Spinal cord (tissue), 10 donors: ENCODE measurements around the gene RPL35. TPM values are rescaled to one million over a fixed set of nuclear protein-coding genes. Genes with fewer than 3 reads are reported as not detected.

Experiments
- DNase-seq, 6 donors: peaks; one replicate each; pipeline versions ENCODE4 v3.0.0 to v3.0.0-alpha.2; 2013 to 2015; ENCODE audit warnings: low spot score in 6 of 6, low read depth in 4 of 6
- H3K27ac ChIP-seq: one replicate; pipeline ENCODE4 v1.5.1; 2013; ENCODE audit warnings: low read depth, low read length, control low read depth
- H3K27me3 ChIP-seq: one replicate; pipeline ENCODE4 v1.6.1; 2013; ENCODE audit warnings: low read length; ENCODE audit not compliant: control insufficient read depth, insufficient read depth
- H3K36me3 ChIP-seq: one replicate; pipeline ENCODE4 v1.6.1; 2013; ENCODE audit warnings: low read length; ENCODE audit not compliant: control insufficient read depth, insufficient read depth
- H3K4me1 ChIP-seq: one replicate; pipeline ENCODE4 v1.6.1; 2013; ENCODE audit warnings: low read length; ENCODE audit not compliant: control insufficient read depth, insufficient read depth
- H3K4me3 ChIP-seq: one replicate; pipeline ENCODE4 v1.5.1; 2013; ENCODE audit warnings: low read depth, low read length, control low read depth
- H3K9me3 ChIP-seq: one replicate; pipeline ENCODE4 v1.6.1; 2013; ENCODE audit warnings: low read length; ENCODE audit not compliant: control insufficient read depth, insufficient read depth
- whole genome bisulfite sequencing: methylation state at CpG from one replicate; pipeline ENCODE4 v1.1.5; 2013; ENCODE audit warnings: missing lambda C conversion rate; ENCODE audit not compliant: insufficient coverage; 5-methylcytosine and 5-hydroxymethylcytosine counted together
- long read RNA-seq, 4 donors: transcript quantifications; one replicate each; lab custom pipeline, GENCODE V29; 2026
- polyA plus RNA-seq, 2 donors: library from polyadenylated mRNA; unstranded; fragments of 120-200 nt; gene quantifications; one replicate each; pipeline ENCODE4 v1.2.1, GENCODE V29; 2013; ENCODE audit not compliant: insufficient read length in 2 of 2
- total RNA-seq, 2 donors: library from RNA; depleted of rRNA in 1 of 2; stranded (reverse); fragments of 120-200 nt in 1 of 2; fragments of >200 nt in 1 of 2; gene quantifications; one replicate each; pipeline versions ENCODE4 v1.2.3 to v1.2.4, GENCODE V29; 2013 to 2014
- donor health status: healthy.

Gene RPL35
- total RNA-seq = 1,000 to 10,000 TPM in 1 of 2 donors, 100 to 1,000 TPM in 1; 640 to 1,674 TPM
- 100 to 1,000 TPM; 828 to 840 TPM for polyA plus RNA-seq
- long read RNA-seq, donor 1, transcript RPL35-205 (2 exons, 649 nt) = minor isoform, 33 of 1,157 reads
- long read RNA-seq, donor 1, transcript RPL35-203 (3 exons, 785 nt) = minor isoform, 319 of 1,157 reads
- long read RNA-seq, donor 1, transcript RPL35-201 (4 exons, 455 nt) = major isoform, 767 of 1,157 reads
- long read RNA-seq, donor 1, partial matches to known transcripts = 38 of 1,157 reads
- long read RNA-seq, donor 1, other reads (novel, unspliced or antisense) = 0 of 1,157 reads
- long read RNA-seq, donor 2, transcript RPL35-203 (3 exons, 785 nt) = minor isoform, 90 of 465 reads
- long read RNA-seq, donor 2, transcript RPL35-205 (2 exons, 649 nt) = minor isoform, 7 of 465 reads
- long read RNA-seq, donor 2, transcript RPL35-201 (4 exons, 455 nt) = major isoform, 353 of 465 reads
- long read RNA-seq, donor 2, partial matches to known transcripts = 15 of 465 reads
- long read RNA-seq, donor 2, other reads (novel, unspliced or antisense) = 0 of 465 reads
- long read RNA-seq, donor 3, transcript RPL35-203 (3 exons, 785 nt) = minor isoform, 118 of 569 reads
- long read RNA-seq, donor 3, transcript RPL35-205 (2 exons, 649 nt) = minor isoform, 11 of 569 reads
- long read RNA-seq, donor 3, transcript RPL35-201 (4 exons, 455 nt) = major isoform, 416 of 569 reads
- long read RNA-seq, donor 3, partial matches to known transcripts = 24 of 569 reads
- long read RNA-seq, donor 3, other reads (novel, unspliced or antisense) = 0 of 569 reads
- long read RNA-seq, donor 4, transcript RPL35-203 (3 exons, 785 nt) = minor isoform, 1,016 of 4,560 reads
- long read RNA-seq, donor 4, transcript RPL35-205 (2 exons, 649 nt) = minor isoform, 120 of 4,560 reads
- long read RNA-seq, donor 4, transcript RPL35-201 (4 exons, 455 nt) = major isoform, 2,995 of 4,560 reads
- long read RNA-seq, donor 4, partial matches to known transcripts = 348 of 4,560 reads
- long read RNA-seq, donor 4, other reads (novel, unspliced or antisense) = 81 of 4,560 reads

GRCh38 chr9:124861342-124862229 lies at the start of gene RPL35, which contains the start of gene ARPC5L:
TSS of gene RPL35 (minus strand) at chr9:124861957. CDS start at chr9:124861912, 45 bp downstream.
TSS of gene ARPC5L (plus strand) at chr9:124862130. CDS start at chr9:124869291, 7,161 bp downstream.
- no peaks in the 10 kb centered on the region for H3K27me3 ChIP-seq
- peak within 1 kb of the TSS; percentile 95 for H3K27ac ChIP-seq
- H3K36me3 ChIP-seq = peaks cover 48% of the 10 kb centered on the region
- H3K4me1 ChIP-seq = peaks cover 24% of the 10 kb centered on the region
- WGBS = under 1% methylated on average over 92 of the region's 92 CpGs
- peak within 1 kb of the TSS; percentile 88 for H3K4me3 ChIP-seq
- H3K9me3 ChIP-seq = no peaks in the 10 kb centered on the region
- peak; percentile 87 to 98 (median 90) for DNase-seq

GRCh38 chr9:124908098-124908497 lies 46.3 kb upstream of the RPL35 start:
- no CpG with 5 or more reads among the region's 2 CpGs for WGBS
- H3K4me1 ChIP-seq = no peaks in the 10 kb centered on the region
- no peak for DNase-seq
- H3K4me3 ChIP-seq = no peak overlapping the region
- H3K36me3 ChIP-seq = peaks cover 42% of the 10 kb centered on the region
- H3K27ac ChIP-seq = no peak overlapping the region
- H3K27me3 ChIP-seq = no peaks in the 10 kb centered on the region
- no peaks in the 10 kb centered on the region for H3K9me3 ChIP-seq

GRCh38 chr9:124906966-124907365 lies 45.2 kb upstream of the RPL35 start:
- H3K36me3 ChIP-seq = peaks cover 45% of the 10 kb centered on the region
- H3K9me3 ChIP-seq = no peaks in the 10 kb centered on the region
- DNase-seq = no peak
- H3K4me1 ChIP-seq = no peaks in the 10 kb centered on the region
- no CpG with 5 or more reads among the region's 1 CpG for WGBS
- H3K27ac ChIP-seq = no peak overlapping the region
- H3K27me3 ChIP-seq = no peaks in the 10 kb centered on the region
- no peak overlapping the region for H3K4me3 ChIP-seq

GRCh38 chr9:124899845-124900244 lies 38.1 kb upstream of the RPL35 start:
- no peak overlapping the region for H3K27ac ChIP-seq

GRCh38 chr9:124897570-124898460 lies 36.1 kb upstream of the RPL35 start:
- peak in 1 of 6 donors; percentile 20 for DNase-seq
- Histone ChIP-seq H3K9me3 (no peaks in the 10 kb centered on the region), H3K27me3 (no peaks in the 10 kb centered on the region), H3K4me3 (no peak overlapping the region), H3K36me3 (peaks cover 56% of the 10 kb centered on the region), H3K4me1 (peaks cover 9% of the 10 kb centered on the region), H3K27ac (no peak overlapping the region)
- WGBS = 20% methylated on average over 1 of the region's 6 CpGs

More at GRCh38 chr9:124899845-124900244, 38.1 kb upstream of the RPL35 start:
- WGBS = 96% methylated on average over 7 of the region's 9 CpGs
- Histone ChIP-seq H3K36me3 (peaks cover 62% of the 10 kb centered on the region), H3K9me3 (no peaks in the 10 kb centered on the region), H3K4me3 (no peak overlapping the region), H3K27me3 (no peaks in the 10 kb centered on the region), H3K4me1 (peaks cover 4% of the 10 kb centered on the region)
- DNase-seq = no peak

GRCh38 chr9:124894741-124895170 lies 33.0 kb upstream of the RPL35 start:
- H3K4me1 ChIP-seq = peaks cover 9% of the 10 kb centered on the region
- no peaks in the 10 kb centered on the region for H3K9me3 ChIP-seq
- no peaks in the 10 kb centered on the region for H3K27me3 ChIP-seq
- H3K27ac ChIP-seq = no peak overlapping the region
- H3K4me3 ChIP-seq = no peak overlapping the region
- peaks cover 61% of the 10 kb centered on the region for H3K36me3 ChIP-seq
- DNase-seq = peak in 5 of 6 donors; percentile 13 to 83 (median 28)

- Histone ChIP-seq H3K4me1 (peaks cover 9% of the 10 kb centered on the region), H3K27me3 (no peaks in the 10 kb centered on the region), H3K27ac (no peak overlapping the region), H3K9me3 (no peaks in the 10 kb centered on the region), H3K4me3 (no peak overlapping the region), H3K36me3 (peaks cover 63% of the 10 kb centered on the region)
- DNase-seq = peak in 1 of 6 donors; percentile 21
- 76% methylated on average over 7 of the region's 9 CpGs for whole genome bisulfite sequencing
These were observed 32.4 kb upstream of the RPL35 start for GRCh38 chr9:124894035-124894740.

GRCh38 chr9:124890179-124890578 lies 28.4 kb upstream of the RPL35 start:
- Histone ChIP-seq H3K4me1 (peaks cover 5% of the 10 kb centered on the region), H3K4me3 (no peak overlapping the region), H3K27ac (no peak overlapping the region), H3K27me3 (no peaks in the 10 kb centered on the region), H3K9me3 (no peaks in the 10 kb centered on the region), H3K36me3 (peaks cover 78% of the 10 kb centered on the region)
- WGBS = 98% methylated on average over 7 of the region's 7 CpGs
- DNase-seq = no peak
